ENCODE data around the gene SLC22A4.
A peak's percentile ranks its signal among the peaks of the same experiment; 100 is the strongest.

SLC22A4 gene

DNA sequence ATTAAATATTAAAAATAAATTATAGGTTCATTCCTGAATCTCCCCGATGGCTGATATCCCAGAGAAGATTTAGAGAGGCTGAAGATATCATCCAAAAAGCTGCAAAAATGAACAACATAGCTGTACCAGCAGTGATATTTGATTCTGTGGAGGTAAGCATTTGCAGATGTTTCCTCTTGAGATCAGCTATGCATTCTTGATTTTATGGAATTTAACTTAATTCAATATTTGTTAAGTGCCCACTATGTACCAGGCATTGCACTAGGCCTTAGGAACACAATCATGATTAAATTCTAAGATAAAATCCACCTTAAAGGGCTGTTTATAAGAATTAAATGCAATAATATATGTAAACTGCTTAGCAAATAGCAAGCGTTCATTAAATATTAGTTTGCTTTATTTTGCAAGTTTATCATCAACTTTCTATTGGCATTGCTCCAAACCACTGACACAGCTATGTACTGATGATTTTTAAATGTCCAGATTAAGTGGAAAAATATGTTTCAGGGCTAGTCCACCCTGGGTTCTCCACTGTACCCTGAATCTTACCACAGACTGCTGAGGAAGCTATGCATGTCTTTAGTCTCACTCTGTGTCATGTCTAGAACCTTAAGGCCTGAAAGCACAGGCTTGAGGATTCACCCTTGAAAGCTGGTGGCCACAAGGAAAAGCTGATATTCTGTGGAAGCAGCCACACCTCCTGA, 33.2 kb downstream of the SLC22A4 start:
- DNase-seq (ENCODE audit: low read depth in 1 of 2, low spot score in 1 of 2): no peak

DNA sequence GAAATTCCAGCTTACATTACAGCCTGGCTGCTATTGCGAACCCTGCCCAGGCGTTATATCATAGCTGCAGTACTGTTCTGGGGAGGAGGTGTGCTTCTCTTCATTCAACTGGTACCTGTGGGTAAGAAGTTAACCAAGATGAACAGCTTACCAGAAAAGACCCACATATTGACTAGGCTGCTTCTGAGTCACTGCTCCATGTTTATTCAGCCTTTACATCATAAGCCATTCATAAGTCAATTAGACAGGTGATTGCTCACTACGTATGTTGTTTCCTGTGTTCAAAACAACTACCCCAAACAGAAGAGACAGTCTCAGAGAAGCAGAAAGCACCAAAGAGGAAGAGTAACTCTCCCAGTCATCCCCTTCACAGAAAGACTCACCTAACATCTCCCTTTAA, 40.6 kb downstream of the SLC22A4 start:
- DNase-seq (ENCODE audit: low read depth in 1 of 2, low spot score in 1 of 2): no peak

DNA sequence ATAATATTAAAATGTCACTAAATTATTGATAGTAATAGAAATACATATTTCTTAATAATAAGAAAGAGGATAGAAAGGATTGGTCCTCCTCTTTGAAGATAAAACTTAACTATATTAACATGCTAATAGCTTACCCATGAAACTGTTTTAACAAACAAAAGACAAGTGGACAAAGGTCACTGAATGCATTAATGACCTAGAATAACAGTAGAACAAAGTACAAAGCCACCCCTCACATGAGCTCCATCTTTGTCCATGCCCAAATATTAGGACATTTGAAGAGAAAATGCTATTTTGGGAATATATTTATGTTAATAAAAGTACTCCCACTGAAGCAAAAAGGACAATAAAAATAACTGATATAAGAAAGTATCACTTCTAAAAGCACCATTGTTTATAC, 41.2 kb downstream of the SLC22A4 start:
- no peak for DNase-seq (ENCODE audit: low read depth in 1 of 2, low spot score in 1 of 2)

DNA sequence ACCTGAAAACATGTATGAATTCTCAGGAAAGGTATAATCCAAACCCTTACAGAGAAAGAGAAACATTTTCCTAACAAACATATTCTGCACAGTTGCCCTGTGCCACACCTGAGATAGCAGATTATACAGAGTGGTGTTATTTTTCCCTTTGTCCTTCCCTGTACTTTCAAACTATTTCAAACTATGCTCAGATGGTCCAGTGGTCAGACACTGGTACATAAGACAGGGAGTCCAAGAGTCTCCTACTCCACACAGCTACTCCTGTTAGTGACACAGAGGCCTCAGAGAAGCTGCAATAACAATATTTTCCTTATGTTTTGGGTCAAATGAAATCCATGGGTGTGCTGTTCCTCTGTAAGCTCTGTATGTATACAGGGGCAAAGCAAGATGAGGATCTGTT, 45.3 kb downstream of the SLC22A4 start:
- DNase-seq (ENCODE audit: low read depth in 1 of 2, low spot score in 1 of 2): no peak

DNA sequence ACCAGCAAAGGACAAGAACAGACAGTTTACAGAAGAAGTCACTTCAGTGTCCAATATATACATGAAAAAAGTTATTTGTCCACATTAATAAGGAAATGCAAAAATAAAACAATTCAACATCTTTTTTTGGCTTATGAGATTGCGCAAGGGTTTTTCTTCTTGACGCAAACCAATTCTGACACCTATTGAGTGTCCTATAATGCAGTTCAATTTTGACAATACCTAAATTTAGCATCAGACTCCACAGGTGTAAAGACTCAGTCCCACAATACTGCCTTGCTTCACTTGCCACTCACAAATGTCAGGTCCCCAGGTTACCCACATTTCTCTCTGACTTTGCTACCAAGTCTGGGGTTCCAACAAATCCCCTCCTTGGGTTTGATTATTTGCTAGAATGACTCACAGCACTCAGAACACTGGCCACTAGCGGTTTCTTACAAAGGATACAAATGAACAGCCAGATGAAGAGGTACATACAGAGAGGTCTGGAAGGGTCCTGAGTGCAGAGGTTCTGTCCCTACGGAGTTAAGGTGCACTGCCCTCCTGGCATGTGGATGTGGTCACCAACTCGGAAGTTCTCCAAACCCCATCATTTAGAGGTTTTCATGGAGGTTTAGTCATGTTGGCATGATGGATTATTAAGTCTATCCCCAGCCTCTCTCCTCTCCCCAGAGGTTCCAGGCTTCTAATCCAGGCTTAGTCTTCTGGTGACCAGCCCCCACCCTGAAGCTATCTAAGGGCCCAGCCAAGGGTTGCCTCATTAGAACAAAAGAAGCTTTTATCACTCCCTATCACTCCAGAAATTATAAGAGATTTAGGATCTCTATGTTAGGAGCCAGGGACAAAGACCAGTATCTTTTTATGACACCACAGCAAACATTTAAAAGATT, 48.3 kb downstream of the SLC22A4 start:
- no peak for DNase-seq (ENCODE audit: low read depth in 1 of 2, low spot score in 1 of 2)

DNA sequence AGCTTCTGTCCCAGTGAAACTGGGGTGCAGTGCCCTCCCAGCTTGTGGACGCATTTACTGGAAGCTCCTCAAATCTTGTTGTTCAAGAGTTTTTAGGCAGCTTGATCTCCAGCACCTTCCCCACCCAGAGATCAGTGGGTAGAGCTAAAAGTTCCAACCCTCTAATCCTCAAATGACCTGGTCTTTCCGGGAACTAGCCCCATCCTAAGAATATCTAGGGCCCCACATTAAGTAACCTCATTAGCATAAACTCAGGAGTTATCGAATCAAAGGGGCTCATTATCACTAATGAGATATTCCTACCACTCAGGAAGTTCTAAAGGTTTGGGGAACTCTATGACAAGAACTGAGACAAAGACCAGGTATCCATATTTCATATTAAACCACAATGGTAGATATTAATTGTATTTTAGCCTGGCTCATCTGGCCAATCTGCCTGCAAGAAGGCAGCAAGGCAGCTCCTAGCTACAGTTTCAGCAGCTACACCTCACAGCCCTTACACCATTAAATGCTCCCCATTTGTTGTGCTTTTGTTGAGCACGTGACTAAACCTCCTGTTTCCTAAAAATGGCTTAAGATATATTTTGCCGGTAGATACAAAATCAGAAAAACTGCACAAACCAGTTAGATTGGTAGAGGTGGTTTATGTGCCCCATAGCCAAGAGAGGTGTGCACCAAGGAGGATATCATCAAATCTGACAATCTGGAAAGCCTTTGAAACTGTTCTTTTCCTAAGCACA, 50.8 kb downstream of the SLC22A4 start:
- DNase-seq (ENCODE audit: low read depth in 1 of 2, low spot score in 1 of 2): no peak

DNA sequence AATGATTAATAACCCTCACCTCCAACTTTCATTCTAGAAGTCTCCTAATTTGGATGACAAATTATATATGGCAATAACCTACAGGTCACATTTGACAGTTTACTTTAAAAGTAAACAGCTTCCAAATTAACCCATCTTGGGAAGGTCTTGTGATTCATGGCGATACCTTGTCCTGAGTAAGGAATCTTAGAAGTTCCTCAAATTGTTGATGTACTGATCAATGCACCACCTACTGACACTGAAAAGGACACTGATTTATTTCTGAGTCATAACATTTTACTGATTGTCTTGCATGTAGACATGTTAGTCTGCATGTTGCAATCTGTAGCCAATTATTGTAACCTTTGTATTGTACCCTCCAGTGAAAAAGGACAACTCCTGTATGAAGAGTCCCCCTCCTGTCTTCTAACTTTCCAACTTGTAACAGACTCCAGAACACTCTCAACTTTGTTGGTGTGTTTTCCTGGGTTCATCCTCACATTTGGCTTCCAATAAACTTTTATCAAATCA, 59.3 kb downstream of the SLC22A4 start:
- DNase-seq (ENCODE audit: low read depth in 1 of 2, low spot score in 1 of 2): no peak

DNA sequence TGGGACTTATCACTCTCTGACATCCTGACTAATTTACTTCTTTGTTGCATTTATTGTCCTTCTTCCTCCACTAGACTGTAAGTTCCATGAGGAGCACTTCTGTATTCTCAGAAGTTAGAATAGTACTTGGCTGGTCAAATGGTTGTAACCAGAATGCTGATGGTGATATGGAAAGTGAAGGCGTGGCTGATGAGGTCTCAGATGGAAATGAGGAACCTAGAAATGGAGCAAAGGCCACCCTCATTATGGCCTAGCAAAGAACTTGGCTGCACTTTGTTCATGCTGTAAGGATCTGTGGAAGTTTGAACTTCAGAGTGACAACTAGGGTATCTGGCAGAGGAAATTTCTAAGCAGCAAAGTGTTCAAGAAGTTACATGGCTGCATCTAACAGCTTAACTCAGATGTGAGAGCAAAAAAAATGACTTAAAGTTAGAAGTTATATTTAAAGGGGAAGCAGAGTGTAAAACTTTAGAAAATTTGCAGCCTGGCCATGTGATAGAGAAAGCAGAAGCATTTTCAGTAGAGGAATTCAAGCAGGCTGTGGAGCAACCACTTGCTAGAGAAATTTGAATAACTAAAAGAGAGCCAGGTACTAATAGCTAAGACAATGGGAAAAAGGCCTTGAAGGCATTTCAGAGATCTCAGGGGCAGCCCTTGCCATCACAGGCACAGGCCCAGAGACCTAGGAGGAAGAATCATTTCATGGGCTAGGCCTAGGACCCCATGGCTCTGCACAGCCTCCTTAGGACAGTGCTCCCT, 60.4 kb downstream of the SLC22A4 start:
- no peak for DNase-seq (ENCODE audit: low read depth in 1 of 2, low spot score in 1 of 2)

DNA sequence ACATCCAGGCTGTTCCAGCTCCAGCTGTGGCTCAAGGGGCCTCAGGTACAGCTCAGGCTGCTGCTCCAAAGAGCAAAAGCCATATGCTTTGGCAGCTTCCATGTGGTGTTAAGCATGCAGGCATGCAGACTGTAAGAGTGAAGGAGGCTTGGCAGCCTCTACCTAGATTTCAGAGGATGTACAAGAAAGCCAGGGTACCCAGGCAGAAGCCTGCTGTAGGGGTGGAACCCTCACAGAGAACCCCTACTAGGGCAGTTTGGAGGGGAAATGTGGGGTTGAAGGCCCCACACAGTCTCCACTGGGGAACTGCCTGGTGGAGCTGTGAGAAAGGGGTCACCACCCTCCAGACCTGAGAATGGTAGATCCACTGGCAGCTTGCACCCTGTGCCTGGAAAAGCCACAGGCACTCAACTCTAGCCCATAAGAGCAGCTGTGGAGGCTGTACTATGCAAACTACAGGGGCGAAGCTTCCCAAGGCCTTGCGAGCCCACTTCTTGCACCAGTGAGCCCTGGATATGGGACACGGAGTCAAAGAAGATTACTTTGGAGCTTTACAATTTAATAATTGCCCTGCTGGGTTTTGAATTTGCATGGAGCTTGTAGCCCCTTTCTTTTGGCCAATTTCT, 61.1 kb downstream of the SLC22A4 start:
- DNase-seq (ENCODE audit: low read depth in 1 of 2, low spot score in 1 of 2): no peak

DNA sequence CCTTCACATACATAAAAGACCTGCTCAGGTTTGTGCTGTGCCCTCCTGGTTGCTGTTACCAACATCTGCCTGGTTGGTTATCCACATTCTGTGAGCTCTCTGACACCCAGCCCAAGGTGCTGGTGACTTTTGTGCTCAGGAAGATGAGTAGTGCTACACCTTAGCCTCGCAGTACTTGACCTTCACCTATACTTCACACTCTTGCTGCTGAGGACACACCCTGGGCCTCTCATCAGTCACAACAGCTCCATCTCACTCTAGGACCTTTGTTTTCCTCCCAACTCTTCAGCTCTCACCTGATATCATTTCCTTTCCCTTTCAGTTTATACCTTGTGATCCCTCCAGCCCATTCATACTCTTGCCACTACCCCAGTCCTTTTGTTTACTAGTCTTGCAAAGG, 64.6 kb downstream of the SLC22A4 start:
- no peak for DNase-seq (ENCODE audit: low read depth in 1 of 2, low spot score in 1 of 2)

DNA sequence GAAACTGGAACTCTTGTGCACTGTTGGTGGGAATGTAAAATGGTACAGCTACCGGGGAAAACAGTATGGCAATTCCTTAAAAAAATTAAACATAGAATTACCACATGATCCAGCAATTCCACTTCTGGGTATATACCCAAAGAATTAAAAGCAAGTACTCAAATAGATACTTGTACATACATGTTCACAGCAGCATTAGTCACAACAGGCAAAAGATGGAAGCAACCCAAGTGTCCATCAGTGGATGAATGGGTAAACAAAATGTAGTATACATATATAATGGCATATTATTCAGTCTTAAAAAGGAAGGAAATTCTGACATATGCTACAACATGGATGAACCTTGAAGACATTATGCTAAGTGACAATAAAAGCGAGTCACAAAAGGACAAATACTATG, 67.9 kb downstream of the SLC22A4 start:
- DNase-seq (ENCODE audit: low read depth in 1 of 2, low spot score in 1 of 2): no peak

DNA sequence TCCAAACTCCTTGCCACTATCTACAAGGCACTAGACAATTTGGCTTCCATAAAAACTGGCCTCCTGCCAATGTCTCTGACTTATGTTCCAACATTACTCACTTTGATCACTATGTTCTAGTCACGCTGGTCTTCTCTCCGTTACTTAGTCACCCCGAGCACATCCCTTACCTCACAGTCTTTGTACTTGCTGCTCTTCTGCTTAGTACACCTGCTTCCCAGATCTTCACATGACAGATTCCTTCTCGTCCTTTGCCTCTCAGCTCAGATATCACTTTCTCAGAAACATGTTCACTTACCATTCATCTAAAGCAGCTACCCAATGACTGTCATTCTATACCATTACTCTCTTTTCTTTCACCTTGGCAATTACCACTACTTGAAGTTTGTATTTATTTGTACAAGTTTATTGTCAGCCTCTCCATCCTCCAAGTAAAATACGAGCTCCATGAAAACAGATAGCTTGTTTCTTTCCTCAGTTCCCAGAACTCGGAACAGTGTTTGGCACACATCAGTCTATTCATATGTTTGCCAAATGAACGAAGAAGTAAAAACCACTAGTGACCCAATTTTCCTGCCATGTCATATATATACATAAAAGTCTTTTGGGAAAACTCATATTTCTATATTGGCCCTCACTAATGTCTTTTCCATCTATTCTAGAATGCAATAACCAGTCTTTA, 69.4 kb downstream of the SLC22A4 start:
- no peak for DNase-seq (ENCODE audit: low read depth in 1 of 2, low spot score in 1 of 2)

DNA sequence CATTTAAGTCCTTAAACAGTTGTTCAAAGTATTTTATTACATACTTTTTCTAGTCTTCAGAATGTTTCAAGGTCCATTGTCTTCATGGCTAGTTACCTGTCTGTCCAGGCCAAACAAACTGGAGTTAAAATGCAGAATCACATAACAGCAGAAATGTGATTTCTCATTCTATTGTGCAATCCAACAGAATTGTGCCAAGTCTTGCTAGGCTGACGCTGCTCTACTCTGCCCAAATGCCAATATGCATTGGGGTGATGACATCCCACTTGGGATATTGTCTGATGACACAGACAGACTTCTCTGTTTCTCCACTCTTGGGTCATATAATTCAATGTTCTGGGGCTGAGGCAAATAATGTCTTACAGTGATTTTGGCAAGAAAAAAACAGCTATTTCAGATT, 70.1 kb downstream of the SLC22A4 start:
- no peak for DNase-seq (ENCODE audit: low read depth in 1 of 2, low spot score in 1 of 2)

DNA sequence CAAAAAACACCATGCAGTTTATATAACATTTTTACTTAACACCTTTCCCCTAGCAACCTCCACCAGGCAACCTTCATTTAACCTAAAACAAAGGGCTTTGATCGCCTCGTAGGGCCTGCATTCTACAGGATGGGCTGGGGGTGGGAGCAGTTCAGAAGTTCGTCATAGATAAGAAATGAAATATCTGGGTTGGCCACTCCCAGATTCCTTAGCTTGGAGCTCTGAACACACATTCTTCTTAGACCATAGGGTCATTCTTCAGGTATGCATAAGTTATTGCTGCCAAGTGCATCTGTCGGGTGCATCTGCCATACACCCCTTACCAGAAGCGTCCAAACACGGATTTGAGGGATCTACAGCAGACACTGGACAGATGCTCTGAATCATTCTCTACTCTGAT, 71.0 kb downstream of the SLC22A4 start:
- no peak for DNase-seq (ENCODE audit: low read depth in 1 of 2, low spot score in 1 of 2)

DNA sequence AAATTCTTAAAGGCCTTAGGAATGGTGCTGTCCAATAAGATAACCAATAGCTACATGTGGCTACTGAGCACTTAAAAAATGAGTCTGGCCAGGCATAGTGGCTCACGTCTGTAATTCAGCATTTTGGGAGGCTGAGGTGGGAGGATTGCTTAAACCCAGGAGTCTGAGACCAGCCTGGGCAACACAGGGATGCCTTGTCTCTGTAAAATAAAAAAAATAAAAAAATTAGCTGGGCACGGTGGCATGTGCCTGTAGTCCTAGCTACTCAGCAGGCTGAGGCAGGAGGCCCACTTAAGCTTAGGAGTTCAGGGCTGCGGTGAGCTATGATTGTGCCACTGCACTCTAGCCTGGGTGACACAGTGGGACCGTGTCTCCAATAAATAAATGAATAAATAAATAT, 74.0 kb downstream of the SLC22A4 start:
- no peak for DNase-seq (ENCODE audit: low read depth in 1 of 2, low spot score in 1 of 2)

DNA sequence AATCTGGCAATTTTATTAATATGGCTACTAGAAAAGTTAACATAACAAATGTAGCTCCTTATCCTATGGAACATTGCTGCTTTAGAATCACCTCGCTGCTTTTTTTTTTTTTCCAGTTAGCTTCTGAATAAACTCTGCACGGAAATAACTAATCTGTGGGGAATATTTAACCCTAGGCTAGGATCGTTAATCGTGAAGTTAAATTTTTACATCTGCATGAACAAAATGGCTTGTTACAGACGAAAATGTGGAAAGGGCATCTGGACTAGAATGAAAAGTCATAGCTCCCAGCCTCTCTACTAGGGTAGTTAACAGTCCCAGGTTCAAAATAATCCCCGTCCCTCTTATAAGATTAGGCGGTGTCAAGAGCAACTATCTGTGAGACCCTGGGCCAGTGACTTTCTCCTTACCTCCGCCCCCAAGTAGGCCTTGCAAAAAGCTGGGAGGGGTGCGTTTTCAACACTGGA, 74.8 kb downstream of the SLC22A4 start:
- DNase-seq (ENCODE audit: low read depth in 1 of 2, low spot score in 1 of 2): no peak

DNA sequence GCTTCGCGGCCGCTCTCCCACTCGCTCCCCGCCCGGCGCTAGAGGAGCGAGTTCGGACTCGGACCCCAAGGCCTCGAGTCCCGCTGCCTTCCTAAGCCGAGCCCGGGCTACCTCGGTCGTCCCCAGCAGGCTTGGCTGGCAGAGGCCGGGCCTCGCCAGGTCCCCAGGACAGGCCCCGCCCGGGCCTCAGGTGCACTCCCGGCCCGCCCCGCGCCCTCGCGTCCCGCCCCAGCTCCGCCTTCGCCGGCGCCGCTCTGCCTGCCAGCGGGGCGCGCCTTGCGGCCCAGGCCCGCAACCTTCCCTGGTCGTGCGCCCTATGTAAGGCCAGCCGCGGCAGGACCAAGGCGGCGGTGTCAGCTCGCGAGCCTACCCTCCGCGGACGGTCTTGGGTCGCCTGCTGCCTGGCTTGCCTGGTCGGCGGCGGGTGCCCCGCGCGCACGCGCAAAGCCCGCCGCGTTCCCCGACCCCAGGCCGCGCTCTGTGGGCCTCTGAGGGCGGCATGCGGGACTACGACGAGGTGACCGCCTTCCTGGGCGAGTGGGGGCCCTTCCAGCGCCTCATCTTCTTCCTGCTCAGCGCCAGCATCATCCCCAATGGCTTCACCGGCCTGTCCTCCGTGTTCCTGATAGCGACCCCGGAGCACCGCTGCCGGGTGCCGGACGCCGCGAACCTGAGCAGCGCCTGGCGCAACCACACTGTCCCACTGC, 75.4 kb downstream of the SLC22A4 start, which contains the start of gene SLC22A5:
TSS of gene SLC22A5 (plus strand) at position 237 of the 707 bp plus-strand sequence. CDS start at position 500, 263 bp downstream.
- DNase-seq (ENCODE audit: low read depth in 1 of 2, low spot score in 1 of 2): peak; percentile 55 to 56

DNA sequence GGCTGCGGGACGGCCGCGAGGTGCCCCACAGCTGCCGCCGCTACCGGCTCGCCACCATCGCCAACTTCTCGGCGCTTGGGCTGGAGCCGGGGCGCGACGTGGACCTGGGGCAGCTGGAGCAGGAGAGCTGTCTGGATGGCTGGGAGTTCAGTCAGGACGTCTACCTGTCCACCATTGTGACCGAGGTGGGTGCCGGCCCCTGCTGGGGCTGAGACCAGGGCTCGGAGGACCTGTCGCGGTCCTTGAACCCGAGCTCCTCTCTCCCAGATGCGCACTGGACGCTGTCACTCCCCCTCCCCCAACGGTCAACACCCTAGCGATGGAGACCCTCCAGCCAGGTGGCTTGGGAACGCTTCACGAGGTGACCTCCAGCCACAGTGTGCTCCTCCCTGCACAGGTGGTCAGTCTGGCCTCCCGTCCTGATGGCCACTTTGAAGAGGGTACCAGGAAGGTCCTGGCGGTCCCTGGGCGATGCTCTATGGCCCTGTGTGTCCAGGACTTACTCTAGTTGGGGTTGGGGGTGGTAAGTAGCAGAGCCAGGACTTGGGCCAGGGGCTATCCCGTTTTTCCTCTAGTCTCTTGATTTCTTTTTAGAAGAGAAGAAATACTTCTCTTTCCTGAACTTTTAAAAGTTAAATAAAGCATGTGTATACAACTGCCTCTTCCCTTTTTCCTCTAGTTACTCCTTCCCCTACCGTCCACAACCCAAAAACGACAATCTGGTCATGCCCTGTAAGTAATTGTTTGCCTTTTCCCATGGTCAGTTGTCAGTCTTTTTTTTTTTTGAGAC, 76.2 kb downstream of the SLC22A4 start:
- DNase-seq (ENCODE audit: low read depth in 1 of 2, low spot score in 1 of 2): no peak

All from activated CD4-positive, alpha-beta T cell treated with anti-CD3 and anti-CD28 coated beads, Interleukin-2, amount 50 U/mL, for 24 hours (primary cell).